IPS-18c (cell line): ENCODE data around the gene ATXN7L1.
"Not testable (repeated sequence)": the region's sequence is repeated elsewhere in the genome, so short reads cannot be mapped to it uniquely, and the experiment has no call there.

Experiments
- H3K4me3 ChIP-seq: 2 replicates; pipeline ENCODE4 v1.7.0; 2013; ENCODE audit warnings: low read depth, mild to moderate bottlenecking, low read length, moderate library complexity; ENCODE audit not compliant: insufficient read depth
- H3K9me3 ChIP-seq: one replicate; pipeline ENCODE4 v1.6.1; 2013; ENCODE audit warnings: mild to moderate bottlenecking, low read length, moderate library complexity; ENCODE audit not compliant: control insufficient read depth, insufficient read depth

Gene ATXN7L1

GRCh38 chr7:105874055-105874454 is 2.3 kb downstream of the ATXN7L1 start:
- Histone ChIP-seq H3K4me3 (no peak overlapping the region), H3K9me3 (no peaks in the 10 kb centered on the region)

DNA sequence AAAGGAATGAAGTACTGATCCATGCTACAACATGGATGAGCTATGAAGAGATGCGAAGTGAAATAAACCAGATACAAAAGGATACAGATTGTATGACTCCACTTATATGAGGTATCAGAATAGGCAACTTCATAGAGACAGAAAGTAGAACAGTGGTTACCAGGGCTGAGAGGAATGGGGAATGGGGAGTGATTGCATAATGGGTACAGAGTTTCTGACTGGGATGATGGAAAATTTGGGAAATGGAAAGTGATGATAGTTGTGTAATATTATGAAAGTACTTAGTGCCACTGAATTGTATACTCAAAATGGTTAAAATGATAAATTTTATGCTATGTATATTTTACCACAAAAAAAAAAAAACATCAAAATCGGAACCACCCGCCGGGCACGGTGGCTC is 3.9 kb downstream of the ATXN7L1 start:
- Histone ChIP-seq H3K9me3 (no peaks in the 10 kb centered on the region), H3K4me3 (no peak overlapping the region)

- H3K4me3 ChIP-seq = no peak overlapping the region
- no peaks in the 10 kb centered on the region for H3K9me3 ChIP-seq
Observed at GRCh38 chr7:105871142-105871541, 5.3 kb downstream of the ATXN7L1 start.

- Histone ChIP-seq H3K9me3 (peaks cover 3% of the 10 kb centered on the region), H3K4me3 (no peak overlapping the region; the same call in 1 of the 2 replicates)
Observed at GRCh38 chr7:105866102-105866801, 10.1 kb downstream of the ATXN7L1 start.

DNA sequence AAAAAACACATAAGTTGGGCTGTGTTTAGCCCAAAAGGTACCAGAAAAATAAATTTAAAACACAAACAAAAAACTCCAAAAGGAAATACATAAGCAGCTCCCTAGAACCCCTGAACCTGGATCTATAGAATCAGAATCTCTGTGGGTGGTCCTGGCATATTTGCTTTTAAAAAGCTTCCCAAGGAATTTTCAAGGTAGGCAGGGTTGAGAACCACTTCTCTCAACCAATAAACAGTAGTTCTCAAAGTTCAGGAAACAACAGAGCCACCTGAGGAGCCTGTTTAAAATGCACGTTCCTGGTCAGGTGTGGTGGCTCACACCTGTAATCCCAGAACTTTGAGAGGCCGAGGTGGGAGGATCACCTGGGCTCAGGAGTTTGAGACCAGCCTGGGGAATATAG is 12.5 kb downstream of the ATXN7L1 start:
- Histone ChIP-seq H3K4me3 (no peak overlapping the region), H3K9me3 (peaks cover 3% of the 10 kb centered on the region)

- Histone ChIP-seq H3K9me3 (peaks cover 3% of the 10 kb centered on the region), H3K4me3 (no peak overlapping the region)
Observed at GRCh38 chr7:105862770-105863169, 13.6 kb downstream of the ATXN7L1 start.

- Histone ChIP-seq H3K9me3 (peaks cover 3% of the 10 kb centered on the region), H3K4me3 (no peak overlapping the region)
Observed at GRCh38 chr7:105862276-105862675, 14.1 kb downstream of the ATXN7L1 start.

DNA sequence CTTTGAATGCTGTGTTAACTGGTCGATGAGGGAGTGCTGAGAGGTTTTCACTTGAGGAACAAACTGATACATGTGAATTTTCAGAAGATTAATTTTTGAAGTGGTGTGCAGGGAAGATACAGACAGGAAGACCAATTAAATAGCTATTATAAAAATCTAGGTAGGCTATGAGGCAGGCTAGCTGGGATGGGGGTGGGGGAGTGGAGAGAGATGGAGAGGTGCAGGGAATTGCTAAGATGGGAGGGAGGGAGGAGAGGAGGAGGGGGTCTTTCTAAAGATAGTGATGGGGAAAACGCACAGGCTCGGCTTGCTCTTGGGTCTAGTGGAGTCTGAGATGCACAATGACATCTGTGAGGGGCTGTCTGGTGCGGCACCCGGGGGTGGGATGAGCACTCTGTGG is 15.2 kb downstream of the ATXN7L1 start:
- Histone ChIP-seq H3K9me3 (peaks cover 3% of the 10 kb centered on the region), H3K4me3 (no peak overlapping the region)

- no peak overlapping the region for H3K4me3 ChIP-seq
- H3K9me3 ChIP-seq = peaks cover 3% of the 10 kb centered on the region
Observed at GRCh38 chr7:105860793-105861192, 15.6 kb downstream of the ATXN7L1 start.

DNA sequence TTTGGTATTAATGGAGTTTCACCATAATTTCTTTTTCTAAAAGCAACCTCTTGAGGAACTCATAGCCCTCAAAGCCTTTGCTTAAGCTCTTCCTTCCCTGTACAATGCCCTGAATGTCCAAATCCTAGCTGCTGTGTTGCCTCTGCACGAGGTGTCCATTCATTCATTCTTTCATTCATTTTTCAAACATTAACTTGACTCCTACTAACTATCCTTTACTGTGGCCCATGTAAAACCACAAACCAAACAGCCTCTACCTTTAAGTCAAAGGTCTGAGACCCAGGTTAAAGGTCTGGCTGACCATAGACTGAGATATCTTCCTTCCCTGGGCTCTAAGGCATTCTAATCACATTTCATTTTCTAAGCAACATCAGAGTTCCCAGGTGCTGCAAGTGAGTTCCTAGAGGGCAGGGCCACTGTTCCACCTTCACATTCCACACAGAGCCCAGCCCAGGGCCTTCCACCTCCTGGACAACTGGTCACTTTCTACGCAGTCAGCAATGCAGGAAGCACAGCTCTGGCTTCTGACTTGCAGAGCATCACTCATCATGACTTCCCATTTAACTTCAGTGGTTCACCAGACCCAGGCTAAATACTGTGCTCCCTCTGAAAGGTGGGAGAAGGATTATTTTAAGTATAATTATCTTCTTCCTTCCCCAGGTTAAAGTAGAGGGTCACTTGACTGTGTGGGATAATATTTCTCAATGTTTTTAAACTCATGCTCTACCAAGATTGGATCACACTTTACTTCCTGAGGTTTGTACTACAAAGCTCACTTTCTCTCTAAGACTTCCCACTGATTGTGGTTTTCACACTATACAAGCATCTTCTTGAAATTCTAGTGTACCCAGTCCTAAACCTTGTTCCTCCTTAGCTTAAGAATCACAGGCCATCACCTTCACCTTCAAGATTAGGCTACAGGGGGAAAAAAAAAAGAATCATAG is 19.1 kb downstream of the ATXN7L1 start:
- Histone ChIP-seq H3K4me3 (no peak overlapping the region), H3K9me3 (no peaks in the 10 kb centered on the region)

GRCh38 chr7:105854498-105854897 is 21.9 kb downstream of the ATXN7L1 start:
- H3K9me3 ChIP-seq = no peaks in the 10 kb centered on the region
- no peak overlapping the region for H3K4me3 ChIP-seq

- Histone ChIP-seq H3K9me3 (no peaks in the 10 kb centered on the region), H3K4me3 (no peak overlapping the region)
Observed at GRCh38 chr7:105853931-105854419, 22.4 kb downstream of the ATXN7L1 start.

GRCh38 chr7:105851064-105851463 is 25.3 kb downstream of the ATXN7L1 start:
- H3K4me3 ChIP-seq = no peak overlapping the region
- H3K9me3 ChIP-seq = no peaks in the 10 kb centered on the region

- Histone ChIP-seq H3K9me3 (no peaks in the 10 kb centered on the region), H3K4me3 (no peak overlapping the region)
Observed at GRCh38 chr7:105849122-105849855, 27.1 kb downstream of the ATXN7L1 start.

- Histone ChIP-seq H3K4me3 (no peak overlapping the region), H3K9me3 (no peaks in the 10 kb centered on the region)
Observed at GRCh38 chr7:105846404-105846803, 30.0 kb downstream of the ATXN7L1 start.

GRCh38 chr7:105844681-105845080 is 31.7 kb downstream of the ATXN7L1 start:
- H3K4me3 ChIP-seq = not testable (repeated sequence)

DNA sequence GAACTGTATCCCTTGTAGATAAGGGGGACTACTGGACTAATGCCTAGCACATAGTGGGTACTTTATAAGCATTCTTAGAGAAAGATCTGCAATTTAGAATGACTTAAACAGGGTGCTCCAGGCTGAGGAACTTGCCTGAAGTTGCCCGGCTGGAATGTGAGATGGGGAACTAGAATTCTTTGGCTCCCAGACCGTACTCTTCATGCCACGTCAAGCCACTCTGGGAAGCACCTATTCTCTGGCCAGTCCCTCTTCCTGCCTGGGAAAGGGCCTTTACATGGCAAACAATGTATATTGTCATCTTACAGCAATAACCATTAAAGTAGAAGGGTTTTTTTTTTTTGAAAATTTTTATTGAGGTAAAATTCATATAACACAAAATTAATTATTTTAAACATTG is 34.5 kb downstream of the ATXN7L1 start:
- H3K4me3 ChIP-seq = no peak overlapping the region
- H3K9me3 ChIP-seq = no peaks in the 10 kb centered on the region

More at GRCh38 chr7:105844681-105845080, 31.7 kb downstream of the ATXN7L1 start:
- H3K9me3 ChIP-seq = not testable (repeated sequence)
